Activated naive CD4-positive, alpha-beta T cell treated with anti-CD3 and anti-CD28 coated beads, Interleukin-2, amount 50 U/mL, for 24 hours (primary cell): ENCODE data around the gene FKRP.
A peak's percentile ranks its signal among the peaks of the same experiment; 100 is the strongest.
"Not testable (repeated sequence)": the region's sequence is repeated elsewhere in the genome, so short reads cannot be mapped to it uniquely, and the experiment has no call there.

Experiments
- H3K27ac Mint-ChIP-seq: one replicate; pipeline ENCODE4 v1.8.0; 2021; ENCODE audit warnings: mild to moderate bottlenecking, mixed read lengths
- H3K27me3 Mint-ChIP-seq: one replicate; pipeline ENCODE4 v1.8.0; 2021; ENCODE audit warnings: mixed read lengths
- H3K36me3 Mint-ChIP-seq: one replicate; pipeline ENCODE4 v1.8.0; 2021; ENCODE audit warnings: mixed read lengths
- H3K4me1 Mint-ChIP-seq: one replicate; pipeline ENCODE4 v1.8.0; 2021; ENCODE audit warnings: mixed read lengths
- H3K4me3 Mint-ChIP-seq: one replicate; pipeline ENCODE4 v1.8.0; 2021; ENCODE audit warnings: mild to moderate bottlenecking, mixed read lengths
- H3K9me3 Mint-ChIP-seq: one replicate; pipeline ENCODE4 v1.8.0; 2021; ENCODE audit warnings: mixed read lengths

Gene FKRP, protein sequence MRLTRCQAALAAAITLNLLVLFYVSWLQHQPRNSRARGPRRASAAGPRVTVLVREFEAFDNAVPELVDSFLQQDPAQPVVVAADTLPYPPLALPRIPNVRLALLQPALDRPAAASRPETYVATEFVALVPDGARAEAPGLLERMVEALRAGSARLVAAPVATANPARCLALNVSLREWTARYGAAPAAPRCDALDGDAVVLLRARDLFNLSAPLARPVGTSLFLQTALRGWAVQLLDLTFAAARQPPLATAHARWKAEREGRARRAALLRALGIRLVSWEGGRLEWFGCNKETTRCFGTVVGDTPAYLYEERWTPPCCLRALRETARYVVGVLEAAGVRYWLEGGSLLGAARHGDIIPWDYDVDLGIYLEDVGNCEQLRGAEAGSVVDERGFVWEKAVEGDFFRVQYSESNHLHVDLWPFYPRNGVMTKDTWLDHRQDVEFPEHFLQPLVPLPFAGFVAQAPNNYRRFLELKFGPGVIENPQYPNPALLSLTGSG

GRCh38 chr19:46745521-46746280, at the start of gene FKRP:
Gene FKRP (plus strand): TSS chr19:46746057. CDS start chr19:46755451, 9,394 bp downstream.
- Mint-ChIP-seq H3K27ac (peak within 1 kb of the TSS; percentile 92), H3K27me3 (no peaks in the 10 kb centered on the region), H3K9me3 (no peaks in the 10 kb centered on the region), H3K4me1 (peaks cover 60% of the 10 kb centered on the region), H3K36me3 (peaks cover 2% of the 10 kb centered on the region), H3K4me3 (peak within 1 kb of the TSS; percentile 93)

GRCh38 chr19:46696866-46697203, 49.0 kb upstream of the FKRP start:
- H3K27me3 Mint-ChIP-seq = no peaks in the 10 kb centered on the region
- H3K9me3 Mint-ChIP-seq = no peaks in the 10 kb centered on the region
- H3K36me3 Mint-ChIP-seq = peaks cover 11% of the 10 kb centered on the region
- no peak overlapping the region for H3K4me3 Mint-ChIP-seq
- no peak overlapping the region for H3K27ac Mint-ChIP-seq
- no peaks in the 10 kb centered on the region for H3K4me1 Mint-ChIP-seq

GRCh38 chr19:46697204-46697960, 48.5 kb upstream of the FKRP start:
- Mint-ChIP-seq H3K4me3 (no peak overlapping the region), H3K27ac (no peak overlapping the region), H3K36me3 (peaks cover 11% of the 10 kb centered on the region), H3K4me1 (no peaks in the 10 kb centered on the region), H3K27me3 (no peaks in the 10 kb centered on the region), H3K9me3 (no peaks in the 10 kb centered on the region)

DNA sequence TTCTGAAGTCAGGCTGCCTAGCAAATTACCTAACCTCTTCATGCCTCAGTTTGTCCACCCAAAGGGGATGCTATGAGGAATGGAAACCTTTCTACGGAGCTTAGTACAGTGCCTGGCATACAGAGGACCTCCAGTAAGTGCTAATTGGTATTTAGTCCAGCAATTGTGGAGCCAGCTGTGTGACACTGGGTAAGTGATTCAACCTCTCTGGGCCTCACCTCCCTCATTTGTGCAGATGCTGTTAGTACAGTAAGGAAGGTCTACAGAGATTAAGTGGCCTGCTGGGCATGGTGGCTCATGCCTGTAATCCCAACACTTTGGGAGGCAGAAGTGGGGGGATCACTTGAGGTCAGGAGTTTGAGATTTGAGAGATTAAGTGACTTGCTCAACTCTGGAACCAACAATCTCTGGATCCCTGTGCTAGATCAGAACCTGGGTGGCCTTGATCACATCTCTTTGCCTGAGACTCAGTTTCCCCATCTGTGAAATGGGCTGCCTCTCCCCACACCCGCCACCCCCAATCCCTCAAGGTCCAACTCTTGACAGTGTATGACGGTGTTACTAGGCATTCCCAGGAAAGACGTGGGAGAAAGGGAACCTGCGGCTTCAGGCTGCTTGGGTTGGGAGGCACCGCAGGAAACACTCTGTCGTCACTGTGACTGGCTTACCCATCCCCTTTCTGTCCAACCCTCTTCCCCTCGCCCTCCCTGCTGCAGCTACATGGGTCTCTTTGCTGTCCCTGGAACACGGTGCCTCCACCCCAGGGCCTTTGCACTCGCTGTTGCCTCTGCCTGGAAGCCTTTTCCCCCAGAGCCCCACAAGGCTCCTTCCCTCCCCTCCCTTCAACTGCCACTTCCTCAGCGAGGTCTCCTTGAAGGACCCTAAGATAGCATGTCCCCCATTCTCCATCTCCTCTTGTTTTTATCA, 47.2 kb upstream of the FKRP start:
- H3K27me3 Mint-ChIP-seq = no peaks in the 10 kb centered on the region
- H3K36me3 Mint-ChIP-seq = peaks cover 8% of the 10 kb centered on the region
- H3K4me1 Mint-ChIP-seq = no peaks in the 10 kb centered on the region
- H3K9me3 Mint-ChIP-seq = no peaks in the 10 kb centered on the region
- H3K27ac Mint-ChIP-seq = no peak overlapping the region
- no peak overlapping the region for H3K4me3 Mint-ChIP-seq

GRCh38 chr19:46700704-46701103, 45.2 kb upstream of the FKRP start:
- Mint-ChIP-seq H3K4me3 (no peak overlapping the region), H3K27me3 (no peaks in the 10 kb centered on the region), H3K27ac (no peak overlapping the region), H3K36me3 (peaks cover 8% of the 10 kb centered on the region), H3K9me3 (no peaks in the 10 kb centered on the region), H3K4me1 (peaks cover 11% of the 10 kb centered on the region)

DNA sequence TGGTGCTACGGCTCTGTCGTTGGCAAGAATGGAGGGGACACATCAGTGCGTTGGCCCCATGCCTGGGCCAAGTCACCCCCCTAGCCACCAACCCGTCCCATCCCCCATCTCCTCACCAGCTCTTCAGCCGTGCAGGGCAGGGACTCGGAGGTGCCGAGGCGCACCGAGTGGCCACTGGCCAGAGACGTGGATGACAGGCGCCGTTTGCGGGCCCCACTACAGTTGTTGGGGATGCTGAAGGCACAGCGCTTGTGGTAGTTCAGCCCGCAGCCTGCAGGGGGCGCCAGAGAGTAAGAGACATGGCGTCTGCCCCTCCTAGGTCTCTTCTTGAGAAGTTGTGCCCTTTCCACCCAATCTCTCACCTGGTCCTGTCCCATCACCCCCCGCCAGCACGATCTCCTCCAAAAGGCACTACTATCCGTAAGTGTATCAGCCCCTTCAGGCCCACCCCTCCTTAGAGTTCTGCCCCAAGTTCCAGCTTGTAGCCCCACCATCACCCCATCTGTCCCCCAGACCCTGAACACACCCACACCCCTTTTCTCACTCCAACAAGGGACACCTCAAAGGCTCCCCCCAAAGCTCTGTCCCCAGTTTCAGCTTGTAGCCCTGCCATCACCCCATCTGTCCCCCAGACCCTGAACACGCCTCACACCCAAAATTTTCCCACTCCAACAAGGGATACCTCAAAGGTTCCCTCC, 41.3 kb upstream of the FKRP start:
- no peak overlapping the region for H3K4me3 Mint-ChIP-seq
- no peaks in the 10 kb centered on the region for H3K9me3 Mint-ChIP-seq
- peaks cover 3% of the 10 kb centered on the region for H3K36me3 Mint-ChIP-seq
- H3K27ac Mint-ChIP-seq = peak overlapping the region; percentile 73
- H3K27me3 Mint-ChIP-seq = no peaks in the 10 kb centered on the region
- peaks cover 14% of the 10 kb centered on the region for H3K4me1 Mint-ChIP-seq

- no peaks in the 10 kb centered on the region for H3K27me3 Mint-ChIP-seq
- H3K4me3 Mint-ChIP-seq = no peak overlapping the region
- H3K9me3 Mint-ChIP-seq = no peaks in the 10 kb centered on the region
- H3K27ac Mint-ChIP-seq = no peak overlapping the region
- peaks cover 1% of the 10 kb centered on the region for H3K36me3 Mint-ChIP-seq
- peaks cover 27% of the 10 kb centered on the region for H3K4me1 Mint-ChIP-seq
Observed at GRCh38 chr19:46710687-46711086, 35.2 kb upstream of the FKRP start.

DNA sequence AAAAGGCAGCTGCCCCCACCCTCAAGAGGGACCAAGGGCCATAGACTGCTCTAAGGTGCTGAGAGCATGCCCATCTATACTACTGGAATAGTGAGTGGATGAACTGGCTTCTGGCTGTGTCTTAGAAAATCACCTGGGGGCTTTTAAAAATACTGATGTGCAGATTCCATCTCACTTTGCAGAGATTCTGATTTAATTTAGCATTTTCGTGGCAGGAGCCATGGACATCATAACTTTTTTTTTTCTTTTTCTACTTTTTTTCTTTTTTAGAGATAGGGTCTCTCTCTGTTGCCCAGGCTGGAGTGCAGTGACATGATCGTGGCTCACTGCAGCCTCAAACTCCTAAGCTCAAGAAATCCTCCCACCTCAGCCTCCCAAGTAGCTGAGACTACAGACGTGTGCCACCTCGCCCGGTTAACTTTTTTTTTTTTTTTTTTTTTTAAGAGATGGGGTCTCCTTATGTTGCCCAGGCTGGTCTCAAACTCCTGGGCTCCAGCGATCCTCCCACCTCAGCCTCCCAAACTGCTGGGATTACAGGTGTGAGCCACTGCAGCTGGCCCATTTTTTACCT, 33.0 kb upstream of the FKRP start:
- peak overlapping the region; percentile 96 for H3K4me3 Mint-ChIP-seq
- H3K36me3 Mint-ChIP-seq, H3K27me3 Mint-ChIP-seq, H3K9me3 Mint-ChIP-seq: not testable (repeated sequence)
- peak overlapping the region; percentile 87 for H3K27ac Mint-ChIP-seq
- H3K4me1 Mint-ChIP-seq = peaks cover 27% of the 10 kb centered on the region

DNA sequence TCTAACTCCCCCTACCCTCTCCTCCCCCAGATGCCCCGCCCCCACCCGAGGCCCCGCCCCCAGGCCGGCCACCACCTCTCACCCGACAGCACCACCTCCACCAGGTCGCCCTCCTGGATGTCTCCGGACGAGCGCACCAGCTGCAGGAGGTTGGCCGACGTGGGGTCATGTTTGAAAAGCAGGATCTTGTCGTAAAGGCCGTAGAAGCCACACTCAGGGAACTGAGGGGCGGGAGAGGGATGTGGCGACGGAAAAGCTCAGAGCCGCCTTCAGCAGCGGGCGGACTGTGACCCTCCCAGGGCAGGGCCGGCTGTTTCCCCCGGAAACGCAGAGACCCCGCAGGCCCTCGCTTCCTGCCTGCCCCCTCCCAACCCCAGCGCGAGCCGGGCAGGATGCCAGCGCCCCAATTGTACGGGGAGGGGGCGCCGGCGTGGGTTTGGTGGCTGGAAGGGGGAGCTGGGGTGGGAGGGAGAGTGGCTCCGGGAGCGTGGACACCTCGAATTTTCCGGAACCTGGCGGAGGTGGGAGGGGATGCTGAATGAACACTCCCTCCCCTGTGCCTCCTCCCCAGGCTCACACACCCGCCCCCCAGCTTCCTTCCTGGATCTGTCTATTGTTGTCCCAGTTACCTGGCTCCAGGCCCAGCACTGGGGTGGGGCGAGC, 31.9 kb upstream of the FKRP start:
- H3K4me1 Mint-ChIP-seq = peaks cover 38% of the 10 kb centered on the region
- H3K27me3 Mint-ChIP-seq = no peaks in the 10 kb centered on the region
- H3K9me3 Mint-ChIP-seq = no peaks in the 10 kb centered on the region
- peaks cover 1% of the 10 kb centered on the region for H3K36me3 Mint-ChIP-seq
- H3K4me3 Mint-ChIP-seq = peak overlapping the region; percentile 96
- H3K27ac Mint-ChIP-seq = peak overlapping the region; percentile 87

GRCh38 chr19:46714444-46715106, 31.3 kb upstream of the FKRP start:
- Mint-ChIP-seq H3K9me3 (no peaks in the 10 kb centered on the region), H3K27me3 (no peaks in the 10 kb centered on the region), H3K4me3 (peak overlapping the region; percentile 96), H3K36me3 (peaks cover 3% of the 10 kb centered on the region), H3K27ac (peak overlapping the region; percentile 97), H3K4me1 (peaks cover 45% of the 10 kb centered on the region)

GRCh38 chr19:46715620-46715974, 30.3 kb upstream of the FKRP start:
- Mint-ChIP-seq H3K4me3 (peak overlapping the region; percentile 96), H3K4me1 (peaks cover 45% of the 10 kb centered on the region), H3K27ac (peak overlapping the region; percentile 84), H3K36me3 (peaks cover 3% of the 10 kb centered on the region), H3K27me3 (no peaks in the 10 kb centered on the region), H3K9me3 (no peaks in the 10 kb centered on the region)

DNA sequence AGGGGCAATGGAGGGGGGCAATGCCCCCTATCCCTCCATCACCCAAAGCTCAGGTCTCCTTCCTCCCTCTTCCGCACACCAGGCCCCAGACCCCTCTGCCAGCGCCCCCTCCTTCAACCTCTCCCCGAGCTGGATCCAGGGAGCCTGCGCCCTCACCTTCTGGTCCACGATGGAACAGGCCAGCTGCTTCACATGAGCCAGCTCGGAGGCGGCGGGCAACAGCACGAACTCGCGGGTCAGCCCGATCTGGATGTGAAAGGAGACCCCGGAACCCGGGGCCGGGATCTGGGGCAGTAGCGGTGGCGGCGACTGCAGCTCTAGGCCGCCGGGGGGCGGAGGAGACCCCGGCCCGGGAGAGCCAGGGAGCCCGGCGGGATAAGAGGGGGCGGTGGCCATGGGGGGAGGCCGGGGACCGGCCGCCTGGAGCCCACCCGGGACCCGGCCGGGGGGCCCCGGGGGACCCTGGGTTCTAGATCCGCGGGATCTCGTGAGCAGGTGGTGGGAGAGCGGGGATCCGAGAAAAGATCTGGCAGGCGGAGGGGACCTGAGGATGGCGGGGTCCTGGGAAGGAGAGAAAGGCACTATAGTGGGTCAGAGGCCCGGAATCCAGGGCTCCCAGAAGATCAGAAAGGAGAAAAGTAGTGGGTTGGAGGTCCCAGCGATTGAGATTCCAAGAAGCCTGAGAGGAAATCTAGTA, 29.7 kb upstream of the FKRP start:
- Mint-ChIP-seq H3K36me3 (peaks cover 2% of the 10 kb centered on the region), H3K9me3 (no peaks in the 10 kb centered on the region), H3K27ac (peak overlapping the region; percentile 93), H3K27me3 (no peaks in the 10 kb centered on the region), H3K4me3 (peak overlapping the region; percentile 96), H3K4me1 (peaks cover 49% of the 10 kb centered on the region)

DNA sequence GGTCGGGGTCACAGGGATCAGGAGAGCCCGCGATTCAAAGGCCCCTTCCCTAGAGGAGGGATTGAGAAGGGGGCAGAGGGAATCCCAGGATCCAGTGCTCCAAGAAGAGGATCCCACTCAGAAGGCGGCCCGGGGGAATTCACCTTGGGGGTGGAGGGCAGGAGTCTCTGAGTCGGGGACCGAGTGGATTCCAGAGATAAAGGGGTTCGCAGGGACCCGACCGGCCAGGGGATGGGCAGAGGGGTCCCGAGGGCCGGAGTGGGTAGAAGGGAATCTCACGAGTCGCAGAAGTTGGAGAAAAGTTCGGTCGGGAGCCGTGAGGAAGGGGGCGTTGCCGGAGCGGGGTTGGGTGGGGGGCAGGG, 29.2 kb upstream of the FKRP start:
- Mint-ChIP-seq H3K36me3 (peaks cover 2% of the 10 kb centered on the region), H3K4me3 (peak overlapping the region; percentile 96), H3K27ac (peak overlapping the region; percentile 93), H3K9me3 (no peaks in the 10 kb centered on the region), H3K27me3 (no peaks in the 10 kb centered on the region), H3K4me1 (peaks cover 49% of the 10 kb centered on the region)
